ENCODE results near the gene PNMA6E. TPM values are rescaled to one million over a fixed set of nuclear protein-coding genes. Genes with fewer than 3 reads are reported as not detected.

The PNMA6E gene
- total and polyA plus RNA-seq, 2 donors (not counting 3 experiments of a cell fraction or from before 2014, with no cell fraction given) = not detected

GRCh38 chrX:153433781-153434285 lies 32.7 kb upstream of the PNMA6E start:
- H3K27ac ChIP-seq (ENCODE audit: insufficient read depth, low read depth, low read length) = no peak overlapping the region
- H3K4me3 ChIP-seq (replicated peaks in 1 of 3; ENCODE audit: insufficient read depth in 1 of 3, low read depth in 1 of 3, low read length in 3 of 3) = no peak overlapping the region
- no peaks in the 10 kb centered on the region for H3K9me1 ChIP-seq (replicated peaks; ENCODE audit: control insufficient read depth, extremely low read depth, insufficient read depth, low read length)
- no peaks in the 10 kb centered on the region for H3K9me3 ChIP-seq (replicated peaks; ENCODE audit: control insufficient read depth, insufficient read depth, low read length)
- dilution Hi-C loops (cut with MboI; ENCODE audit: extremely low pct_ligation_motif_present, low sequenced_read_pairs) (no loop called here), intact Hi-C loops (cut with micrococcal nuclease) (loop anchor here (10.0 kb wide), 1 partner anchor 399 kb away; no protein-coding TSS in a partner anchor)
- no TSS peak for BruUV-seq (replicated peaks)
- ChIA-PET POLR2A (no interaction called here), CTCF (no interaction called here)
- H3K79me2 ChIP-seq (ENCODE audit: control insufficient read depth, insufficient read depth, low read length) = no peaks in the 10 kb centered on the region
- no peak for DNase-seq (ENCODE audit: low read depth, low spot score)
- H3K27me3 ChIP-seq (ENCODE audit: control insufficient read depth in 2 of 2, insufficient read depth in 2 of 2, low read length in 2 of 2) = no peaks in the 10 kb centered on the region
- no peaks in the 10 kb centered on the region for H3K36me3 ChIP-seq (ENCODE audit: control insufficient read depth in 2 of 2, extremely low read depth in 1 of 2, insufficient read depth in 2 of 2, low read length in 2 of 2)
- no peak overlapping the region for H3K9ac ChIP-seq (replicated peaks; ENCODE audit: extremely low read depth, insufficient read depth, low read length)
- no peak overlapping the region for H2AFZ ChIP-seq (ENCODE audit: low read depth, low read length)
- H3K4me2 ChIP-seq (ENCODE audit: insufficient read depth, low read length) = no peak overlapping the region
- no peaks in the 10 kb centered on the region for H3K4me1 ChIP-seq (ENCODE audit: control insufficient read depth, extremely low read depth, insufficient read depth, low read length)
- H4K20me1 ChIP-seq (replicated peaks; ENCODE audit: control insufficient read depth, extremely low read depth, insufficient read depth, low read length) = no peaks in the 10 kb centered on the region
- TF ChIP-seq EZH2 (IDR thresholded peaks at IDR 0.05; ENCODE audit: borderline replicate concordance, low read depth, low read length, severe bottlenecking) = no peak
- no peak for TF ChIP-seq CTCF (IDR thresholded peaks at IDR 0.05; ENCODE audit: extremely low read depth in 1 of 2, insufficient read depth in 1 of 2, low read depth in 1 of 2, low read length in 2 of 2)
- no peak for TF ChIP-seq POLR2AphosphoS5 (IDR thresholded peaks at IDR 0.05; ENCODE audit: insufficient read depth, low read depth, low read length)
- TF ChIP-seq MYC (IDR thresholded peaks at IDR 0.05; ENCODE audit: low read depth, low read length) = no peak
- TF ChIP-seq JUN (IDR thresholded peaks at IDR 0.05; ENCODE audit: borderline replicate concordance, insufficient read depth, insufficient read length, low read depth) = no peak
- no peak for TF ChIP-seq POLR2A (IDR thresholded peaks at IDR 0.05; ENCODE audit: low read depth, low read length)
- TF ChIP-seq GATA2 (IDR thresholded peaks at IDR 0.05; ENCODE audit: insufficient read depth, insufficient read length, low read depth, low read length) = no peak
- no peak for TF ChIP-seq MAX (IDR thresholded peaks at IDR 0.05; ENCODE audit: insufficient read depth, insufficient read length)
- no peak for FAIRE-seq
